ENCODE measurements around the gene LRRC74A. TPM values are rescaled to one million over a fixed set of nuclear protein-coding genes. Genes with fewer than 3 reads are reported as not detected.
A peak's percentile ranks its signal among the peaks of the same experiment; 100 is the strongest.

The LRRC74A gene
- polyA plus RNA-seq, 1 of the 3 experiments (the other 2 are of a cell fraction), result not detected

DNA sequence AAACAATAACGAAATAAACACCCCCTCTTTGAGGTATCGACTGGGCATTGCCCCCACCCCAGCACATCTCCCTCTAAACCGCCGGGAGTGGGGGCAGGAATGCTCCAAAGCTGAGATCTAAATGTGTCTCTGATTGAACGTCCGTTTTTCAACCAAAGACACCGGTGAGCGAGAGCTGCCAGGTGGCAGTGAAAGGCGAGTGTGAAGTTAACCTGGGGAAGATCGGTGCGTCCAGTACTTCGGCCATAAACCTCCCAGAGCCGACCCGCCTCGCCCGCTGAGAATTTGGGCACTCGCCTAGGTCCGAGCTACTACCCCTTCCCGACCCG is 14.2 kb upstream of the LRRC74A start:
- DNase-seq, result no peak
- CTCF ChIA-PET, result interaction anchor here (0.6 to 9.9 kb wide), 10 partner anchors 11 to 676 kb away, joined by 3 to 112 read pairs (median 3); no protein-coding TSS in a partner anchor
- Histone ChIP-seq H3K79me2 (ENCODE audit: insufficient read depth) (peaks cover 5% of the 10 kb centered on the region; the same call in 1 of the 2 replicates), H3K27me3 (ENCODE audit: insufficient read depth) (no peaks in the 10 kb centered on the region; the same call in 1 of the 2 replicates), H3K4me3 (ENCODE audit: low read depth in 2 of 2, low read length in 1 of 2) (peak overlapping the region; percentile 88 to 89), H3K9me2 (no peaks in the 10 kb centered on the region), H4K20me1 (ENCODE audit: insufficient read depth) (no peaks in the 10 kb centered on the region), H3F3A (replicated peaks; ENCODE audit: insufficient read depth) (peaks cover 5% of the 10 kb centered on the region), H3K27ac (ENCODE audit: low read depth in 2 of 2, low read length in 1 of 2) (peak overlapping the region; percentile 7 to 72; a peak in 2 of 4 replicates), H3K9me3 (no peaks in the 10 kb centered on the region), H3K4me1 (ENCODE audit: control insufficient read depth in 1 of 2, insufficient read depth in 2 of 2, low read depth in 1 of 2, low read length in 1 of 2) (peaks cover 6 to 16% of the 10 kb centered on the region in 2 experiments; a peak in 3 of 4 replicates), H2AFZ (ENCODE audit: low read depth) (peak overlapping the region; percentile 92; the same call in 1 of the 2 replicates), H3K4me2 (peak overlapping the region; percentile 95), H3K36me3 (replicated peaks in 1 of 2; ENCODE audit: control insufficient read depth in 1 of 2, insufficient read depth in 2 of 2, low read length in 1 of 2) (peaks cover 0 to 23% of the 10 kb centered on the region in 2 experiments), H3K9ac (peak overlapping the region; percentile 71)
- POLR2A ChIA-PET, result interaction anchor here (1.3 to 1.6 kb wide), 4 partner anchors 27 to 102 kb away, joined by 3 to 6 read pairs (median 4); no protein-coding TSS in a partner anchor
- TF ChIP-seq POLR2AphosphoS5 (IDR thresholded peaks at IDR 0.05; ENCODE audit: low read depth, low read length) (no peak), GATA2 (CRISPR knock-in tag; IDR thresholded peaks at IDR 0.05) (no peak), GABPA (IDR thresholded peaks at IDR 0.05; ENCODE audit: low read depth) (no peak)
- TF ChIP-seq, protein P1, sequence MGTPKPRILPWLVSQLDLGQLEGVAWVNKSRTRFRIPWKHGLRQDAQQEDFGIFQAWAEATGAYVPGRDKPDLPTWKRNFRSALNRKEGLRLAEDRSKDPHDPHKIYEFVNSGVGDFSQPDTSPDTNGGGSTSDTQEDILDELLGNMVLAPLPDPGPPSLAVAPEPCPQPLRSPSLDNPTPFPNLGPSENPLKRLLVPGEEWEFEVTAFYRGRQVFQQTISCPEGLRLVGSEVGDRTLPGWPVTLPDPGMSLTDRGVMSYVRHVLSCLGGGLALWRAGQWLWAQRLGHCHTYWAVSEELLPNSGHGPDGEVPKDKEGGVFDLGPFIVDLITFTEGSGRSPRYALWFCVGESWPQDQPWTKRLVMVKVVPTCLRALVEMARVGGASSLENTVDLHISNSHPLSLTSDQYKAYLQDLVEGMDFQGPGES (IDR thresholded peaks at IDR 0.05; ENCODE audit: low read depth, low read length), result no peak
- 2% methylated on average over 16 of the region's 20 CpGs for WGBS (ENCODE audit: low lambda C conversion rate)

DNA sequence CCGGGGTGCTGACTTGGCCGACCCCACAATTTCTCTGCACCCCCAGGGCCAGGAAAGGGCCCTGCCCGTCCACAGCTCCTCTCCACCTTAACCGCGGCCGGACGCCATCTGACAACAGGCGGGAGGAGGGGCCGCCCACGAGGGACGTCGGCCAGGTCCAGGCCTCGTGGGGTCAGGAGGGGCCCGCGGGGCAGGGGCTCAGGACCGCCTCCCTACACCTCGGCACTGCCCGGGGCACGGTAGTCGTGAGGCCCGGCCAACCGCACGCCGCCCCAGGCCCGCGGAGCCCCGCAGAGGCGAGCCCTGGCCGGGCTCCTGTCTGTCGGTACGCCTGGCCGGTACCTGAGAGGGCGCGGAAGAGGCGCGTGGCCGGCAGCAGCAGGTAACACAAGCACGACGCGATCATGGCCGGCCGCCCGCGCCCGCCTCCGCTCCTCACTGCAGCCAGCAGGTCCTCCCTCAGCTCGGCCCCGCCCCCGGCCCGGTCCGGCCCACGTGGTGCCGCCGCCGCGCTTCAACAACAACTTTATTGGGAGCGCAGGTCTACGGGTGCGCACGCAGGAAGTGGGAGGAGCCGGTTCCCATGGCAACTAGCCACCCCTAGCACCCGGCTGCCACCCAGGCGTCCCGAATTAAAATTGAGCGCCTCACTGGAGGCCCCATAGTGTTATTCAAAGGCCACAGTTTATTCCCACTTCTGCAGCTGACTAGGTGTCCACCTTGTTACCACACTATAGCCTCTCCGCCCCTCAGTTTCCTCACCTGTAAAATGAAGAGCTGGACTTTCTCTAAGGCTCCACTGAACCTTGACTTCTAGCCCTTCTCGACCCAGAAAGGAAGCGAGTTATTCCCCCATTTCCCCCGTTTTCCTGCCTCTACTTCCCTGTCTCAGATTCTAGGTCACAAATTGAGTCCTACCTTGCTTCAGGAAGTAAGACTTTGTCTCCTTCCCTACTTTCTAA is 13.5 kb upstream of the LRRC74A start, which contains the start of gene ANGEL1:
Gene ANGEL1, minus strand, starts transcription at position 461 of the 962 bp plus-strand sequence. Its CDS starts 55 bp downstream, at position 406.
- Histone ChIP-seq H3K9me3 (no peaks in the 10 kb centered on the region), H3K27ac (ENCODE audit: low read depth in 2 of 2, low read length in 1 of 2) (peak within 1 kb of the TSS; percentile 7 to 72; a peak in 2 of 4 replicates), H3K27me3 (ENCODE audit: insufficient read depth) (peaks cover 6% of the 10 kb centered on the region), H3K4me3 (ENCODE audit: low read depth in 2 of 2, low read length in 1 of 2) (peak within 1 kb of the TSS; percentile 88 to 89), H3K4me1 (ENCODE audit: control insufficient read depth in 1 of 2, insufficient read depth in 2 of 2, low read depth in 1 of 2, low read length in 1 of 2) (peaks cover 6 to 16% of the 10 kb centered on the region in 2 experiments; a peak in 3 of 4 replicates), H2AFZ (ENCODE audit: low read depth) (peak within 1 kb of the TSS; percentile 92), H3K36me3 (replicated peaks in 1 of 2; ENCODE audit: control insufficient read depth in 1 of 2, insufficient read depth in 2 of 2, low read length in 1 of 2) (peaks cover 0 to 17% of the 10 kb centered on the region in 2 experiments), H3K9ac (peak within 1 kb of the TSS; percentile 71), H3K79me2 (ENCODE audit: insufficient read depth) (peaks cover 5% of the 10 kb centered on the region; the same call in 1 of the 2 replicates), H3K9me2 (no peaks in the 10 kb centered on the region), H3K4me2 (peak within 1 kb of the TSS; percentile 95), H4K20me1 (ENCODE audit: insufficient read depth) (no peaks in the 10 kb centered on the region), H3F3A (replicated peaks; ENCODE audit: insufficient read depth) (peaks cover 5% of the 10 kb centered on the region)
- DNase-seq, result peak; percentile 97
- ChIA-PET CTCF (interaction anchor here (0.6 to 9.9 kb wide), 8 partner anchors 11 to 676 kb away, joined by 3 to 112 read pairs (median 3); partner anchors contain the start of gene VASH1), POLR2A (interaction anchor here (1.3 to 1.6 kb wide), 3 partner anchors 28 to 33 kb away, joined by 3 to 6 read pairs (median 4); no protein-coding TSS in a partner anchor)
- WGBS (ENCODE audit: low lambda C conversion rate), result 17% methylated on average over 16 of the region's 69 CpGs
- TF ChIP-seq TEAD4 (IDR thresholded peaks at IDR 0.05; ENCODE audit: borderline replicate concordance, insufficient read depth) (no peak), EP300 (IDR thresholded peaks at IDR 0.05; ENCODE audit: borderline replicate concordance in 1 of 2, low read depth in 1 of 2, low read length in 1 of 2) (peak in 1 of 2 experiments; percentile 51; a peak in 1 of 4 replicates), EZH2phosphoT487 (IDR thresholded peaks at IDR 0.05; ENCODE audit: borderline replicate concordance, low read depth) (no peak), FOXJ3 (CRISPR knock-in tag; IDR thresholded peaks at IDR 0.05) (no peak), GABPA (IDR thresholded peaks at IDR 0.05; ENCODE audit: low read depth) (no peak), FOSL2 (IDR thresholded peaks at IDR 0.05; ENCODE audit: borderline replicate concordance, low read depth) (no peak), TAF1 (IDR thresholded peaks at IDR 0.05; ENCODE audit: borderline replicate concordance, low read depth, low read length) (no peak; the same call in 1 of the 2 replicates), ELF1 (IDR thresholded peaks at IDR 0.05) (peak; percentile 33; the same call in 1 of the 2 replicates)
- TF ChIP-seq, protein P2, sequence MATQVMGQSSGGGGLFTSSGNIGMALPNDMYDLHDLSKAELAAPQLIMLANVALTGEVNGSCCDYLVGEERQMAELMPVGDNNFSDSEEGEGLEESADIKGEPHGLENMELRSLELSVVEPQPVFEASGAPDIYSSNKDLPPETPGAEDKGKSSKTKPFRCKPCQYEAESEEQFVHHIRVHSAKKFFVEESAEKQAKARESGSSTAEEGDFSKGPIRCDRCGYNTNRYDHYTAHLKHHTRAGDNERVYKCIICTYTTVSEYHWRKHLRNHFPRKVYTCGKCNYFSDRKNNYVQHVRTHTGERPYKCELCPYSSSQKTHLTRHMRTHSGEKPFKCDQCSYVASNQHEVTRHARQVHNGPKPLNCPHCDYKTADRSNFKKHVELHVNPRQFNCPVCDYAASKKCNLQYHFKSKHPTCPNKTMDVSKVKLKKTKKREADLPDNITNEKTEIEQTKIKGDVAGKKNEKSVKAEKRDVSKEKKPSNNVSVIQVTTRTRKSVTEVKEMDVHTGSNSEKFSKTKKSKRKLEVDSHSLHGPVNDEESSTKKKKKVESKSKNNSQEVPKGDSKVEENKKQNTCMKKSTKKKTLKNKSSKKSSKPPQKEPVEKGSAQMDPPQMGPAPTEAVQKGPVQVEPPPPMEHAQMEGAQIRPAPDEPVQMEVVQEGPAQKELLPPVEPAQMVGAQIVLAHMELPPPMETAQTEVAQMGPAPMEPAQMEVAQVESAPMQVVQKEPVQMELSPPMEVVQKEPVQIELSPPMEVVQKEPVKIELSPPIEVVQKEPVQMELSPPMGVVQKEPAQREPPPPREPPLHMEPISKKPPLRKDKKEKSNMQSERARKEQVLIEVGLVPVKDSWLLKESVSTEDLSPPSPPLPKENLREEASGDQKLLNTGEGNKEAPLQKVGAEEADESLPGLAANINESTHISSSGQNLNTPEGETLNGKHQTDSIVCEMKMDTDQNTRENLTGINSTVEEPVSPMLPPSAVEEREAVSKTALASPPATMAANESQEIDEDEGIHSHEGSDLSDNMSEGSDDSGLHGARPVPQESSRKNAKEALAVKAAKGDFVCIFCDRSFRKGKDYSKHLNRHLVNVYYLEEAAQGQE (IDR thresholded peaks at IDR 0.05; ENCODE audit: low read depth, low read length), result no peak
- TF ChIP-seq, protein P3, sequence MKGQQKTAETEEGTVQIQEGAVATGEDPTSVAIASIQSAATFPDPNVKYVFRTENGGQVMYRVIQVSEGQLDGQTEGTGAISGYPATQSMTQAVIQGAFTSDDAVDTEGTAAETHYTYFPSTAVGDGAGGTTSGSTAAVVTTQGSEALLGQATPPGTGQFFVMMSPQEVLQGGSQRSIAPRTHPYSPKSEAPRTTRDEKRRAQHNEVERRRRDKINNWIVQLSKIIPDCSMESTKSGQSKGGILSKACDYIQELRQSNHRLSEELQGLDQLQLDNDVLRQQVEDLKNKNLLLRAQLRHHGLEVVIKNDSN (IDR thresholded peaks at IDR 0.05; ENCODE audit: borderline replicate concordance, low read depth), result peak; percentile 95
- TF ChIP-seq, protein P4, sequence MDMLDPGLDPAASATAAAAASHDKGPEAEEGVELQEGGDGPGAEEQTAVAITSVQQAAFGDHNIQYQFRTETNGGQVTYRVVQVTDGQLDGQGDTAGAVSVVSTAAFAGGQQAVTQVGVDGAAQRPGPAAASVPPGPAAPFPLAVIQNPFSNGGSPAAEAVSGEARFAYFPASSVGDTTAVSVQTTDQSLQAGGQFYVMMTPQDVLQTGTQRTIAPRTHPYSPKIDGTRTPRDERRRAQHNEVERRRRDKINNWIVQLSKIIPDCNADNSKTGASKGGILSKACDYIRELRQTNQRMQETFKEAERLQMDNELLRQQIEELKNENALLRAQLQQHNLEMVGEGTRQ (IDR thresholded peaks at IDR 0.05; ENCODE audit: borderline replicate concordance, low read depth, low read length), result peak; percentile 87
- TF ChIP-seq, protein P5, sequence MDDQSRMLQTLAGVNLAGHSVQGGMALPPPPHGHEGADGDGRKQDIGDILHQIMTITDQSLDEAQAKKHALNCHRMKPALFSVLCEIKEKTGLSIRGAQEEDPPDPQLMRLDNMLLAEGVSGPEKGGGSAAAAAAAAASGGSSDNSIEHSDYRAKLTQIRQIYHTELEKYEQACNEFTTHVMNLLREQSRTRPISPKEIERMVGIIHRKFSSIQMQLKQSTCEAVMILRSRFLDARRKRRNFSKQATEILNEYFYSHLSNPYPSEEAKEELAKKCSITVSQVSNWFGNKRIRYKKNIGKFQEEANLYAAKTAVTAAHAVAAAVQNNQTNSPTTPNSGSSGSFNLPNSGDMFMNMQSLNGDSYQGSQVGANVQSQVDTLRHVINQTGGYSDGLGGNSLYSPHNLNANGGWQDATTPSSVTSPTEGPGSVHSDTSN (IDR thresholded peaks at IDR 0.05), result no peak

All from SK-N-SH (cell line).